HUES48 (cell line): ENCODE results near the gene GPR15.

Experiments used
- H3K27ac ChIP-seq: one replicate; pipeline ENCODE4 v1.7.0; 2013; ENCODE audit warnings: low read depth, low read length, inconsistent platforms
- H3K27me3 ChIP-seq: 2 replicates; pipeline ENCODE4 v1.6.1; 2013; ENCODE audit warnings: mild to moderate bottlenecking, low read length; ENCODE audit not compliant: control insufficient read depth, insufficient read depth
- H3K36me3 ChIP-seq: 2 replicates; pipeline ENCODE4 v1.6.1; 2013; ENCODE audit warnings: low read length; ENCODE audit not compliant: control insufficient read depth, insufficient read depth
- H3K4me1 ChIP-seq: 2 replicates; pipeline ENCODE4 v1.6.1; 2013; ENCODE audit warnings: mild to moderate bottlenecking, low read length; ENCODE audit not compliant: control insufficient read depth, insufficient read depth
- H3K4me3 ChIP-seq: 2 replicates; pipeline ENCODE4 v1.5.1; 2013; ENCODE audit warnings: mild to moderate bottlenecking, low read depth, low read length
- H3K9ac ChIP-seq: 2 replicates; pipeline ENCODE4 v1.6.1; 2013; ENCODE audit warnings: mild to moderate bottlenecking, low read depth, low read length, moderate library complexity
- H3K9me3 ChIP-seq: 2 replicates; pipeline ENCODE4 v1.6.1; 2013; ENCODE audit warnings: low read length; ENCODE audit not compliant: control insufficient read depth, insufficient read depth

Gene GPR15

GRCh38 chr3:98532275-98532637 is 478 bp downstream of the GPR15 start:
- H3K9ac ChIP-seq: no peak overlapping the region
- no peaks in the 10 kb centered on the region for H3K27me3 ChIP-seq
- no peaks in the 10 kb centered on the region for H3K36me3 ChIP-seq
- H3K4me3 ChIP-seq: no peak overlapping the region
- H3K27ac ChIP-seq: no peak overlapping the region
- H3K9me3 ChIP-seq: no peaks in the 10 kb centered on the region
- peaks cover 9% of the 10 kb centered on the region for H3K4me1 ChIP-seq

DNA sequence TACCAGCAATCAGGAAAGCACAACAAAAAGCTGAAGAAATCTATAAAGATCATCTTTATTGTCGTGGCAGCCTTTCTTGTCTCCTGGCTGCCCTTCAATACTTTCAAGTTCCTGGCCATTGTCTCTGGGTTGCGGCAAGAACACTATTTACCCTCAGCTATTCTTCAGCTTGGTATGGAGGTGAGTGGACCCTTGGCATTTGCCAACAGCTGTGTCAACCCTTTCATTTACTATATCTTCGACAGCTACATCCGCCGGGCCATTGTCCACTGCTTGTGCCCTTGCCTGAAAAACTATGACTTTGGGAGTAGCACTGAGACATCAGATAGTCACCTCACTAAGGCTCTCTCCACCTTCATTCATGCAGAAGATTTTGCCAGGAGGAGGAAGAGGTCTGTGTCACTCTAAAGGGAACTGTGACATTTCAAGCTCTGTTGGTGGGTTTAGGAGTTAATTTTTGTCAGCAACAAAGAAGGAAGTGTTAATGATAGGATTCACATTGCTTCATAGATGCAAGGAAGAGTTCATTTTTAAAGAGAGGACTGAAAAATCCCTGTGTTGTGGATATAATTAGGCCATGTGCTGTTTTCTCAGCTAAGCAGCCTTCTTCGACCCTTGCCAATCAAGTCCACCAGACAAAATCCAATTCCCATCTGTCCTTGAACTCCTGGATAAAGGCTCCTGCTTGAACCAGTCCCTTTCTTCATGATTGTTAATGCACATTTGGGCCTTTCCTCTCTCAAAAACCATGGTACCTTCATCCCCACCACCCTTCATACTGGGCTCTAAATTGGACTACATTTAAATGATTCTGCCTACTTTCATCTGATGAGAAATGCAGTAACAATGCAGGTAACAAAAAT is 1.2 kb downstream of the GPR15 start:
- Histone ChIP-seq H3K4me3 (no peak overlapping the region), H3K9ac (no peak overlapping the region), H3K4me1 (peaks cover 9% of the 10 kb centered on the region), H3K27me3 (no peaks in the 10 kb centered on the region), H3K36me3 (no peaks in the 10 kb centered on the region), H3K27ac (no peak overlapping the region), H3K9me3 (no peaks in the 10 kb centered on the region)

- Histone ChIP-seq H3K9ac (no peak overlapping the region), H3K27me3 (no peaks in the 10 kb centered on the region), H3K4me3 (no peak overlapping the region), H3K9me3 (no peaks in the 10 kb centered on the region), H3K27ac (no peak overlapping the region), H3K36me3 (no peaks in the 10 kb centered on the region), H3K4me1 (0 out of 2 replicates have a peak, but pooled peaks cover 3% of the 10 kb centered on the region)
These were observed 2.4 kb downstream of the GPR15 start for GRCh38 chr3:98534168-98534567.

- Histone ChIP-seq H3K9ac (no peak overlapping the region), H3K4me1 (0 out of 2 replicates have a peak, but pooled peaks cover 3% of the 10 kb centered on the region), H3K27ac (no peak overlapping the region), H3K4me3 (no peak overlapping the region), H3K27me3 (no peaks in the 10 kb centered on the region), H3K9me3 (no peaks in the 10 kb centered on the region), H3K36me3 (no peaks in the 10 kb centered on the region)
These were observed 3.0 kb downstream of the GPR15 start for GRCh38 chr3:98534734-98535133.

GRCh38 chr3:98536456-98537017 is 4.8 kb downstream of the GPR15 start:
- no peak overlapping the region for H3K27ac ChIP-seq
- no peaks in the 10 kb centered on the region for H3K9me3 ChIP-seq
- 0 out of 2 replicates have a peak, but pooled peaks cover 3% of the 10 kb centered on the region for H3K4me1 ChIP-seq
- H3K27me3 ChIP-seq: no peaks in the 10 kb centered on the region
- H3K9ac ChIP-seq: no peak overlapping the region
- H3K36me3 ChIP-seq: no peaks in the 10 kb centered on the region
- H3K4me3 ChIP-seq: no peak overlapping the region

DNA sequence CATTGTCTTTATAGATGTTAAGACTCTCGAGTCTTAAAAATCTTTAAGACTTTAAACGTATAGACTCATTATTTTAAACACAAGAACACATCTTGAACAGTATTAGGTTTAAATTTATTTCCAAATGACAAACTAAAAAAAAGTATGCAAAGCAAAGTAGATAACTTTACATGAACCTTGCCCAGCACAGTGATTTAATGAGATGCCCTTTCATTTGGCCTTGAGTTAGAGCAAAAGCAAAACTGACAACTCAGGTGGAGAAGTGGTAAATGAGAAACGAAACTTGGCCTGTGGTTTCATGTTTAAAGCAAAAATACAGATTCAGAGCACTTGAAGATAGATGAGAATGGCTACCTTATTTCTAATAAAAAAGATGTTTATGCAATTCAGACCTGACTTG is 8.6 kb downstream of the GPR15 start:
- Histone ChIP-seq H3K27ac (no peak overlapping the region), H3K36me3 (no peaks in the 10 kb centered on the region), H3K4me3 (no peak overlapping the region), H3K9me3 (no peaks in the 10 kb centered on the region), H3K27me3 (no peaks in the 10 kb centered on the region), H3K4me1 (peaks cover 10% of the 10 kb centered on the region; the same call in 1 of the 2 replicates), H3K9ac (no peak overlapping the region)

- H3K4me1 ChIP-seq: peaks cover 8% of the 10 kb centered on the region; the same call in 1 of the 2 replicates
- no peaks in the 10 kb centered on the region for H3K36me3 ChIP-seq
- H3K27me3 ChIP-seq: no peaks in the 10 kb centered on the region
- H3K4me3 ChIP-seq: no peak overlapping the region
- no peak overlapping the region for H3K27ac ChIP-seq
- H3K9me3 ChIP-seq: no peaks in the 10 kb centered on the region
- H3K9ac ChIP-seq: no peak overlapping the region
These were observed 9.9 kb downstream of the GPR15 start for GRCh38 chr3:98541695-98542094.

DNA sequence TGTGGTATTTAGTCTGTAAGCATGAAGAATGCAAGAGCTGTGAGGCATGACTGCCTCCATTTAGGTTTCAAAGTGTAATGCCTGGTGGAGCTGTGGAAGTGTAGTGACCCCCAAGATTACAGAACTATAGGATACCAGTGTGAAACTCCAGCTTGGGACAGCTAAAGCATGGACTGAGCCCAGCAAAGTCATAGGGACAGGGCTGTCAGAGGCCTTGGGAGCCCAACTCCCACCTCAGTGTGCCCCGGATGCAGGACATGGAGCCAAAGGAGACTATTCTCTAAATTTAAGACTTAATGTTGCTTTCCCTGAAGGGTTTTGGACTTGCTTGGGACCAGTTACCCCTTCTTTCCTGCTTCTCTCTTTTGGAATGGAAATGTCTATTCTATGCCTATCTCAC is 10.8 kb downstream of the GPR15 start:
- Histone ChIP-seq H3K9ac (no peak overlapping the region), H3K36me3 (no peaks in the 10 kb centered on the region), H3K27ac (no peak overlapping the region), H3K4me1 (peaks cover 6% of the 10 kb centered on the region; the same call in 1 of the 2 replicates), H3K9me3 (no peaks in the 10 kb centered on the region), H3K4me3 (no peak overlapping the region), H3K27me3 (no peaks in the 10 kb centered on the region)

- Histone ChIP-seq H3K4me1 (peaks cover 6% of the 10 kb centered on the region; the same call in 1 of the 2 replicates), H3K27ac (no peak overlapping the region), H3K4me3 (no peak overlapping the region), H3K9me3 (no peaks in the 10 kb centered on the region), H3K27me3 (no peaks in the 10 kb centered on the region), H3K36me3 (no peaks in the 10 kb centered on the region), H3K9ac (no peak overlapping the region)
These were observed 14.2 kb downstream of the GPR15 start for GRCh38 chr3:98545940-98546339.

- no peak overlapping the region for H3K4me3 ChIP-seq
- no peaks in the 10 kb centered on the region for H3K9me3 ChIP-seq
- H3K36me3 ChIP-seq: no peaks in the 10 kb centered on the region
- H3K4me1 ChIP-seq: peaks cover 6% of the 10 kb centered on the region; the same call in 1 of the 2 replicates
- H3K9ac ChIP-seq: no peak overlapping the region
- H3K27ac ChIP-seq: no peak overlapping the region
- no peaks in the 10 kb centered on the region for H3K27me3 ChIP-seq
These were observed 16.8 kb downstream of the GPR15 start for GRCh38 chr3:98548544-98548943.

GRCh38 chr3:98550833-98551232 is 19.1 kb downstream of the GPR15 start:
- H3K36me3 ChIP-seq: no peaks in the 10 kb centered on the region
- no peaks in the 10 kb centered on the region for H3K9me3 ChIP-seq
- no peak overlapping the region for H3K9ac ChIP-seq
- H3K27ac ChIP-seq: no peak overlapping the region
- no peaks in the 10 kb centered on the region for H3K27me3 ChIP-seq
- H3K4me3 ChIP-seq: no peak overlapping the region
- H3K4me1 ChIP-seq: no peaks in the 10 kb centered on the region
